DOHH2 (cell line): ENCODE data around the gene RPL18.

Source experiments
- H3F3A ChIP-seq: fragments of 200-600 bp; sonication (generic), shearing (Covaris generic); 2 replicates; pipeline ENCODE4 v1.6.0; 2016; ENCODE audit warnings: antibody characterized with exemption, mild to moderate bottlenecking; ENCODE audit not compliant: control insufficient read depth, insufficient read depth
- H3K27ac ChIP-seq: fragments of 200-600 bp; sonication (generic); 2 replicates; pipeline ENCODE4 v1.5.1; 2014; ENCODE audit warnings: low read depth, mild to moderate bottlenecking, low read length, moderate library complexity
- H3K27me3 ChIP-seq: fragments of 200-600 bp; sonication (generic); 2 replicates; pipeline ENCODE4 v1.6.1; 2014; ENCODE audit warnings: mild to moderate bottlenecking, low read length, mixed read lengths; ENCODE audit not compliant: control insufficient read depth
- H3K36me3 ChIP-seq: fragments of 200-600 bp; sonication (generic); 2 replicates; pipeline ENCODE4 v1.6.1; 2014; ENCODE audit warnings: mild to moderate bottlenecking, low read length, moderate library complexity, mixed read lengths; ENCODE audit not compliant: control insufficient read depth
- H3K4me1 ChIP-seq: fragments of 200-600 bp; sonication (generic); 2 replicates; pipeline ENCODE4 v1.6.1; 2014; ENCODE audit warnings: mild to moderate bottlenecking, low read length, mixed read lengths; ENCODE audit not compliant: control insufficient read depth
- H3K4me2 ChIP-seq: fragments of 200-600 bp; sonication (generic); 2 replicates; pipeline ENCODE4 v1.6.0; 2014; ENCODE audit warnings: mild to moderate bottlenecking, low read length, moderate library complexity
- H3K4me3 ChIP-seq: fragments of 200-600 bp; sonication (generic); 2 replicates; pipeline ENCODE4 v1.5.1; 2014; ENCODE audit warnings: mild to moderate bottlenecking, low read length, mixed read lengths
- H3K79me2 ChIP-seq: fragments of 200-600 bp; sonication (generic); 2 replicates; pipeline ENCODE4 v1.6.1; 2014; ENCODE audit warnings: mild to moderate bottlenecking, low read length, mixed read lengths; ENCODE audit not compliant: control insufficient read depth
- H3K9me2 ChIP-seq: fragments of 200-600 bp; sonication (generic); replicated peaks from 2 replicates; pipeline ENCODE4 v1.6.1; 2014; ENCODE audit warnings: mild to moderate bottlenecking, low read length, mixed read lengths; ENCODE audit not compliant: control insufficient read depth
- H3K9me3 ChIP-seq: fragments of 200-600 bp; sonication (generic); 2 replicates; pipeline ENCODE4 v1.6.1; 2014; ENCODE audit warnings: antibody characterized with exemption, low read length, mixed read lengths; ENCODE audit not compliant: control insufficient read depth, insufficient read depth
- H4K20me1 ChIP-seq: fragments of 200-600 bp; sonication (generic); 2 replicates; pipeline ENCODE4 v1.6.0; 2014; ENCODE audit warnings: low read depth, mild to moderate bottlenecking, antibody characterized with exemption, low read length, moderate library complexity; ENCODE audit not compliant: control insufficient read depth, insufficient read depth
- EZH2phosphoT487 ChIP-seq: fragments of 200-600 bp; sonication (generic); IDR thresholded peaks from 2 replicates; pipeline ENCODE4 v1.6.1; 2017; ENCODE audit warnings: borderline replicate concordance, mild to moderate bottlenecking, antibody characterized with exemption, low read length, moderate library complexity, mixed read lengths
- TF ChIP-seq, protein P1 (sequence below): fragments of 200-600 bp; sonication (generic); IDR thresholded peaks from one replicate; pipeline ENCODE4 v1.5.1; 2014; ENCODE audit warnings: antibody characterized with exemption, mild to moderate bottlenecking, low read depth, low read length; ENCODE audit not compliant: poor library complexity, severe bottlenecking

The RPL18 gene

DNA sequence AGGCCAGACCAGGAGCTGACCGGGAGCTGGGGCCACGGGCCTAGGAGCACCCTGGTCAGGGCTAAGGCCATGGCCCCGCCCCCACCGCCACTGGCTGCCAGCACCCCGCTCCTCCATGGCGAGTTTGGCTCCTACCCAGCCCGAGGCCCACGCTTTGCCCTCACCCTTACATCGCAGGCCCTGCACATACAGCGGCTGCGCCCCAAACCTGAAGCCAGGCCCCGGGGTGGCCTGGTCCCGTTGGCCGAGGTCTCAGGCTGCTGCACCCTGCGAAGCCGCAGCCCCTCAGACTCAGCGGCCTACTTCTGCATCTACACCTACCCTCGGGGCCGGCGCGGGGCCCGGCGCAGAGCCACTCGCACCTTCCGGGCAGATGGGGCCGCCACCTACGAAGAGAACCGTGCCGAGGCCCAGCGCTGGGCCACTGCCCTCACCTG, 6.9 kb upstream of the RPL18 start:
- no peaks in the 10 kb centered on the region for H4K20me1 ChIP-seq
- peaks cover 26% of the 10 kb centered on the region for H3K36me3 ChIP-seq
- peaks cover 22% of the 10 kb centered on the region for H3K79me2 ChIP-seq
- H3K4me1 ChIP-seq: peaks cover 18% of the 10 kb centered on the region
- H3K4me2 ChIP-seq: no peak overlapping the region
- H3K4me3 ChIP-seq: no peak overlapping the region
- no peak overlapping the region for H3K27ac ChIP-seq
- peaks cover 4% of the 10 kb centered on the region for H3F3A ChIP-seq
- no peak for TF ChIP-seq EZH2phosphoT487
- TF ChIP-seq, protein P1, sequence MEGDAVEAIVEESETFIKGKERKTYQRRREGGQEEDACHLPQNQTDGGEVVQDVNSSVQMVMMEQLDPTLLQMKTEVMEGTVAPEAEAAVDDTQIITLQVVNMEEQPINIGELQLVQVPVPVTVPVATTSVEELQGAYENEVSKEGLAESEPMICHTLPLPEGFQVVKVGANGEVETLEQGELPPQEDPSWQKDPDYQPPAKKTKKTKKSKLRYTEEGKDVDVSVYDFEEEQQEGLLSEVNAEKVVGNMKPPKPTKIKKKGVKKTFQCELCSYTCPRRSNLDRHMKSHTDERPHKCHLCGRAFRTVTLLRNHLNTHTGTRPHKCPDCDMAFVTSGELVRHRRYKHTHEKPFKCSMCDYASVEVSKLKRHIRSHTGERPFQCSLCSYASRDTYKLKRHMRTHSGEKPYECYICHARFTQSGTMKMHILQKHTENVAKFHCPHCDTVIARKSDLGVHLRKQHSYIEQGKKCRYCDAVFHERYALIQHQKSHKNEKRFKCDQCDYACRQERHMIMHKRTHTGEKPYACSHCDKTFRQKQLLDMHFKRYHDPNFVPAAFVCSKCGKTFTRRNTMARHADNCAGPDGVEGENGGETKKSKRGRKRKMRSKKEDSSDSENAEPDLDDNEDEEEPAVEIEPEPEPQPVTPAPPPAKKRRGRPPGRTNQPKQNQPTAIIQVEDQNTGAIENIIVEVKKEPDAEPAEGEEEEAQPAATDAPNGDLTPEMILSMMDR: no peak
- H3K27me3 ChIP-seq: no peaks in the 10 kb centered on the region
- H3K9me2 ChIP-seq: no peaks in the 10 kb centered on the region
- H3K9me3 ChIP-seq: no peaks in the 10 kb centered on the region

DNA sequence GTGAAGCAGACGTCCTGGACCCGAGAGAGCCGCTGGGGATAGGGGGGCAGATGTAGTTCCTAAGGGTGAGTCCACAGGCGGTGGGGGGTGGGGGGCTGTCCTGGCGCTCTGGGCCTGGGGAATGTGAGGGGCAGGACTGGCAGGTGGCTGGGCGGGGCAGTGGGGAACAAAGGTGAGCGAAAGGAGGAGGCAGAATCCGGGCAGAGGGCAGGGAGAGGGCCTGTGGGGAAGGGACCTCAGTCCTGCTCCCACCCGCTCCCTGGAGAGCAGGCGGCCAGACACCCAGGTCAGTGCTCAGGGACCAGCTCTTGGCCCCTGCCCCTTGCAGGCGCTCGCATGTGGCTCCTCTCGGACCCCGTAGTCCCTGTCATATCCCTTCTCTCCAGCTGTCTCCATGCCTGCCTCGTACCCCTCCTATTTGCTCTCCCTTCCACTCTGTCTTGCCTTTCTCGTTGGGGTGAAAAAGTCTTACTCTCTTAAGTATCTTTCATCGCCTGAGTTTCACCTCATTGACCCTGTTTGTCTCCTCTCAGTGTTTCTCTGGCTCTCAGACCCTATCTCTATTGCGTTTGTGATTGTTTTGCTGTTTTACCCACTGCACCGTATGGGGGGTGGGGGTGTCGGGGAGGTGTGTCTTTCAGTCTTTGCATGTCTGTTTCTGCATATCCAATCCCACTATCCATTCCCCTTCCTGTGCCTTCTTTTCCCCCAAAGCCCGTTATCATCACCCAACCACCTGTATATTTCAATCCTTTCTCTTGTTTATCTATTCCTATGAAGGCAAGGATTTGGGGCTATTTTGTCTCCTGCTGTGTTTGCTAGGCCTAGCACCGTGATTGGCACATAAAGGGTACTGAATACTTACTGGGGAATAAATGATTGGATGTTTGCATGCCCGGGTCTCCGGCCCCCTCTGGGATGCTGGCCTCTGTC, 6.1 kb upstream of the RPL18 start:
- Histone ChIP-seq H3K27ac (no peak overlapping the region), H3K4me3 (peak overlapping the region; percentile 78)

DNA sequence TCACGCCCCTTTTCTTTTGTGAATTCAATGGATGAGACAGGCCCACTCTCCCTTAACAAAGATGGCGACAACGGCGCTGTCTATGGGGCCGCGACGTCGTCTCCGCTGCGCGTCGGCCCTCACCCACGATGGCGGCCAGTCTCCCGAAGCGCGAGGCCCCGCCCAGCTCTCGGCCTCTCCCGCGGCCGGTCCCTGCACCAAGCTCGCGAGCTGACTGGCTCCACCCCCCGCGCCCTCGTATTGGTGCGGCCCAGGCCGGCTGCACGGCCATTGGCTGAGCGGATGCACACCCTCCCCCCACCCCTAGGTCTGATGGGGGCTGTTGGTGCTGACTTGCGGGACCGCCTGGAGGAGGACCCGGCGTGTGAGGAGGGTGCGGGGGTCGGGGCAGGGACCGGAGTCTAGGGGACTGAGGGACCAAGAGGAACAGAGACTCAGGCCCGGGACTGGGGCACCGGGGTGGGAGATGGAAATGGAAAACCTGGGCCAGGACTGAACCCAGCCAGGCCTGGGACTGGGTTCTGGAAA, 5.2 kb upstream of the RPL18 start:
- TF ChIP-seq EZH2phosphoT487: no peak
- TF ChIP-seq, protein P1: no peak
- no peaks in the 10 kb centered on the region for H3K9me3 ChIP-seq
- peaks cover 33% of the 10 kb centered on the region for H3K79me2 ChIP-seq
- no peaks in the 10 kb centered on the region for H3K27me3 ChIP-seq
- H3K36me3 ChIP-seq: peaks cover 8% of the 10 kb centered on the region
- H3K4me2 ChIP-seq: peak overlapping the region; percentile 91
- H3K4me3 ChIP-seq: peak overlapping the region; percentile 78
- H3K27ac ChIP-seq: peak overlapping the region; percentile 32; the same call in 1 of the 2 replicates
- H3F3A ChIP-seq: peaks cover 4% of the 10 kb centered on the region
- H3K9me2 ChIP-seq: no peaks in the 10 kb centered on the region
- H4K20me1 ChIP-seq: no peaks in the 10 kb centered on the region
- peaks cover 26% of the 10 kb centered on the region for H3K4me1 ChIP-seq

More for the DNA sequence above, 6.1 kb upstream of the RPL18 start:
- peaks cover 4% of the 10 kb centered on the region for H3F3A ChIP-seq
- peaks cover 18% of the 10 kb centered on the region for H3K36me3 ChIP-seq
- no peak for TF ChIP-seq EZH2phosphoT487
- TF ChIP-seq, protein P1: no peak
- peaks cover 22% of the 10 kb centered on the region for H3K4me1 ChIP-seq
- H3K9me3 ChIP-seq: no peaks in the 10 kb centered on the region
- H3K27me3 ChIP-seq: no peaks in the 10 kb centered on the region
- no peaks in the 10 kb centered on the region for H3K9me2 ChIP-seq
- peaks cover 26% of the 10 kb centered on the region for H3K79me2 ChIP-seq
- no peaks in the 10 kb centered on the region for H4K20me1 ChIP-seq
- H3K4me2 ChIP-seq: peak overlapping the region; percentile 91
